NCI-H1092 treated with DMSO at 0.1 percent for 48 hours (cell line): ENCODE data around the gene SORL1.
A peak's percentile ranks its signal among the peaks of the same experiment; 100 is the strongest.
"Not testable (repeated sequence)": the region's sequence is repeated elsewhere in the genome, so short reads cannot be mapped to it uniquely, and the experiment has no call there.

Experiments
- DNase-seq: peaks from one replicate; lab custom pipeline; 2025; lab: John Stamatoyannopoulos, UW

The SORL1 gene

GRCh38 chr11:121474680-121475079 is 22.6 kb downstream of the SORL1 start:
- no peak for DNase-seq

- peak; percentile 9 for DNase-seq
Observed at GRCh38 chr11:121476379-121477032, 24.4 kb downstream of the SORL1 start.

- DNase-seq = no peak
Observed at GRCh38 chr11:121478226-121478894, 26.2 kb downstream of the SORL1 start.

GRCh38 chr11:121478895-121479697 is 27.0 kb downstream of the SORL1 start:
- DNase-seq = no peak

GRCh38 chr11:121479698-121480238 is 27.7 kb downstream of the SORL1 start:
- no peak for DNase-seq

GRCh38 chr11:121481484-121482230 is 29.5 kb downstream of the SORL1 start:
- DNase-seq = not testable (repeated sequence)

- DNase-seq = no peak
Observed at GRCh38 chr11:121482231-121483129, 30.4 kb downstream of the SORL1 start.

- DNase-seq = no peak
Observed at GRCh38 chr11:121483805-121484480, 31.8 kb downstream of the SORL1 start.

- DNase-seq = no peak
Observed at GRCh38 chr11:121485216-121485615, 33.1 kb downstream of the SORL1 start.

- DNase-seq = no peak
Observed at GRCh38 chr11:121486054-121486453, 33.9 kb downstream of the SORL1 start.

- no peak for DNase-seq
Observed at GRCh38 chr11:121487191-121487590, 35.1 kb downstream of the SORL1 start.

- no peak for DNase-seq
Observed at GRCh38 chr11:121488170-121488569, 36.1 kb downstream of the SORL1 start.

GRCh38 chr11:121488641-121489040 is 36.5 kb downstream of the SORL1 start:
- no peak for DNase-seq

GRCh38 chr11:121489823-121490222 is 37.7 kb downstream of the SORL1 start:
- no peak for DNase-seq

- DNase-seq = no peak
Observed at GRCh38 chr11:121494355-121495099, 42.4 kb downstream of the SORL1 start.

- no peak for DNase-seq
Observed at GRCh38 chr11:121497176-121497998, 45.3 kb downstream of the SORL1 start.

GRCh38 chr11:121499405-121499804 is 47.3 kb downstream of the SORL1 start:
- DNase-seq = no peak

GRCh38 chr11:121500275-121500674 is 48.2 kb downstream of the SORL1 start:
- no peak for DNase-seq

GRCh38 chr11:121500717-121501116 is 48.6 kb downstream of the SORL1 start:
- no peak for DNase-seq
